H1 (cell line): ENCODE data around the gene ZYG11B. TPM values are rescaled to one million over a fixed set of nuclear protein-coding genes. Genes with fewer than 3 reads are reported as not detected.

ENCODE experiments used
- CTCF ChIA-PET: fragments of 300-600 bp; sonication (Branson Sonifier 250); formaldehyde crosslinking; loops from one replicate; lab custom pipeline; 2021; ENCODE audit not compliant: partially characterized antibody; lab: Charles Lee
- POLR2A ChIA-PET: fragments of 300-600 bp; sonication (Branson Sonifier 250); formaldehyde crosslinking; loops from one replicate; lab custom pipeline; 2021; ENCODE audit warnings: inconsistent platforms; ENCODE audit not compliant: partially characterized antibody; lab: Charles Lee
- DNase-seq, 2 experiments: peaks; one replicate each; pipeline versions ENCODE4 v3.0.0 to v3.0.0-alpha.2; 2010 to 2022; ENCODE audit warnings: low spot score in 2 of 2, low read depth in 1 of 2, mixed read lengths in 1 of 2
- FAIRE-seq: peaks from 2 replicates; lab custom pipeline; 2011; peaks lifted over from hg19 to GRCh38; lab: Jason Lieb, UNC
- H2AFZ ChIP-seq: 2 replicates; pipeline ENCODE4 v1.8.1; 2012; ENCODE audit warnings: low read length, inconsistent platforms
- H2AK5ac ChIP-seq: 2 replicates; pipeline ENCODE4 v1.6.1; 2013; ENCODE audit warnings: low read depth, low read length
- H2BK120ac ChIP-seq: replicated peaks from 2 replicates; pipeline ENCODE3; 2013; ENCODE audit warnings: low read depth, low read length, inconsistent platforms
- H2BK12ac ChIP-seq: 2 replicates; pipeline ENCODE4 v1.6.1; 2013; ENCODE audit warnings: low read depth, low read length
- H2BK15ac ChIP-seq: 2 replicates; pipeline ENCODE4 v1.6.1; 2013; ENCODE audit warnings: low read length
- H2BK20ac ChIP-seq: 2 replicates; pipeline ENCODE4 v1.6.1; 2013; ENCODE audit warnings: low read length
- H2BK5ac ChIP-seq: 2 replicates; pipeline ENCODE4 v1.6.1; 2013; ENCODE audit warnings: low read depth, low read length
- H3K14ac ChIP-seq: 2 replicates; pipeline ENCODE4 v1.6.1; 2013; ENCODE audit warnings: inconsistent platforms; ENCODE audit not compliant: insufficient read length
- H3K18ac ChIP-seq: 2 replicates; pipeline ENCODE4 v1.6.1; 2013; ENCODE audit warnings: low read length; ENCODE audit errors: extremely low read depth
- H3K23ac ChIP-seq: 2 replicates; pipeline ENCODE4 v1.6.1; 2013; ENCODE audit warnings: inconsistent platforms; ENCODE audit not compliant: insufficient read length
- H3K23me2 ChIP-seq: 2 replicates; pipeline ENCODE4 v1.6.1; 2013; ENCODE audit warnings: low read depth, low read length
- H3K27ac ChIP-seq: 2 replicates; pipeline ENCODE4 v1.6.1; 2011; ENCODE audit warnings: low read depth, low read length, inconsistent platforms
- H3K27me3 ChIP-seq, 4 experiments: replicated peaks in 1 of 4; 1 replicate in 1 of 4; 2 replicates in 3 of 4; pipeline versions ENCODE4 v1.6.1 to v1.8.1; 2011 to 2013; ENCODE audit warnings: low read length in 3 of 4, mild to moderate bottlenecking in 3 of 4, inconsistent platforms in 2 of 4, mixed read lengths in 2 of 4, moderate library complexity in 1 of 4; ENCODE audit not compliant: control insufficient read depth in 3 of 4, insufficient read depth in 3 of 4; ENCODE audit errors: extremely low read depth in 1 of 4
- H3K36me3 ChIP-seq, 4 experiments: 2 replicates each; pipeline versions ENCODE4 v1.6.1 to v1.8.1; 2011 to 2013; ENCODE audit warnings: mild to moderate bottlenecking in 4 of 4, low read length in 3 of 4, moderate library complexity in 2 of 4, control low read depth in 1 of 4, inconsistent platforms in 1 of 4; ENCODE audit not compliant: insufficient read depth in 4 of 4, control insufficient read depth in 2 of 4
- H3K4ac ChIP-seq: replicated peaks from 2 replicates; pipeline ENCODE3; 2013; ENCODE audit warnings: low read length, low read depth, mixed read lengths, inconsistent platforms; ENCODE audit not compliant: insufficient read length
- H3K4me1 ChIP-seq, 4 experiments: replicated peaks in 1 of 4; 1 replicate in 1 of 4; 2 replicates in 3 of 4; pipeline versions ENCODE4 v1.6.1 to v1.8.1; 2011 to 2013; ENCODE audit warnings: low read length in 3 of 4, inconsistent platforms in 2 of 4, mixed read lengths in 1 of 4; ENCODE audit not compliant: insufficient read depth in 4 of 4, control insufficient read depth in 3 of 4
- H3K4me2 ChIP-seq, 2 experiments: 2 replicates each; pipeline versions ENCODE4 v1.6.1 to v1.8.1; 2011 to 2013; ENCODE audit warnings: low read depth in 2 of 2, low read length in 2 of 2, control low read depth in 1 of 2, inconsistent platforms in 1 of 2, mild to moderate bottlenecking in 1 of 2; ENCODE audit not compliant: insufficient read depth in 1 of 2
- H3K4me3 ChIP-seq, 4 experiments: fragments of 200-600, 300-600 bp in 1 of 4; sonication (generic), shearing (Covaris generic), sonication (Bioruptor Twin) in 1 of 4; 2 replicates each; pipeline versions ENCODE4 v1.5.1 to v1.8.1; 2011 to 2016; ENCODE audit warnings: low read length in 4 of 4, low read depth in 3 of 4, control low read depth in 2 of 4, inconsistent platforms in 2 of 4, mild to moderate bottlenecking in 2 of 4, mixed read lengths in 1 of 4, moderate library complexity in 1 of 4; ENCODE audit not compliant: insufficient read depth in 2 of 4; ENCODE audit errors: extremely low read depth in 1 of 4
- H3K56ac ChIP-seq: replicated peaks from 2 replicates; pipeline ENCODE3; 2013; ENCODE audit warnings: low read depth, mild to moderate bottlenecking, mixed read lengths, low read length, inconsistent platforms; ENCODE audit not compliant: insufficient read length
- H3K79me1 ChIP-seq: 2 replicates; pipeline ENCODE4 v1.6.1; 2013; ENCODE audit warnings: low read depth, low read length, control low read depth
- H3K79me2 ChIP-seq, 2 experiments: 2 replicates each; pipeline versions ENCODE4 v1.6.1 to v1.8.1; 2012 to 2013; ENCODE audit warnings: low read length in 2 of 2, mild to moderate bottlenecking in 2 of 2, inconsistent platforms in 1 of 2; ENCODE audit not compliant: insufficient read depth in 2 of 2, control insufficient read depth in 1 of 2
- H3K9ac ChIP-seq, 4 experiments: replicated peaks in 1 of 4; 1 replicate in 1 of 4; 2 replicates in 3 of 4; pipeline versions ENCODE4 v1.6.1 to v1.8.1; 2011 to 2013; ENCODE audit warnings: low read depth in 3 of 4, low read length in 3 of 4, control low read depth in 2 of 4, mild to moderate bottlenecking in 2 of 4, moderate library complexity in 2 of 4, inconsistent platforms in 1 of 4; ENCODE audit errors: extremely low read depth in 1 of 4
- H3K9me3 ChIP-seq, 2 experiments: 2 replicates each; pipeline versions ENCODE4 v1.6.1 to v1.8.1; 2012 to 2013; ENCODE audit warnings: mild to moderate bottlenecking in 2 of 2, moderate library complexity in 2 of 2, control low read depth in 1 of 2, inconsistent platforms in 1 of 2, low read depth in 1 of 2, low read length in 1 of 2, mixed read lengths in 1 of 2; ENCODE audit not compliant: insufficient read depth in 2 of 2
- H4K20me1 ChIP-seq, 2 experiments: replicated peaks in 1 of 2; 2 replicates each; pipeline versions ENCODE3 to v1.8.1; 2011 to 2013; ENCODE audit warnings: inconsistent platforms in 2 of 2, low read length in 2 of 2, mild to moderate bottlenecking in 1 of 2; ENCODE audit not compliant: insufficient read depth in 2 of 2, control insufficient read depth in 1 of 2
- H4K5ac ChIP-seq: 2 replicates; pipeline ENCODE4 v1.6.1; 2013; ENCODE audit warnings: low read length, low read depth, mixed read lengths, inconsistent platforms; ENCODE audit not compliant: insufficient read length
- H4K8ac ChIP-seq: 2 replicates; pipeline ENCODE4 v1.8.0; 2013; ENCODE audit warnings: mild to moderate bottlenecking, moderate library complexity, low read length, inconsistent platforms; ENCODE audit not compliant: insufficient read depth; ENCODE audit errors: extremely low read depth
- H4K91ac ChIP-seq: replicated peaks from 2 replicates; pipeline ENCODE3; 2013; ENCODE audit warnings: low read length, mixed read lengths, inconsistent platforms; ENCODE audit not compliant: insufficient read length
- HDAC6 ChIP-seq: IDR thresholded peaks from one replicate; pipeline ENCODE4 v1.7.1; 2012; ENCODE audit warnings: low read depth, mild to moderate bottlenecking, inconsistent platforms, low read length, moderate library complexity
- JUN ChIP-seq: IDR thresholded peaks from 2 replicates; pipeline ENCODE4 v1.6.1; 2011; ENCODE audit warnings: low read depth, mild to moderate bottlenecking, improper control_type of control experiment, low read length
- SRF ChIP-seq: IDR thresholded peaks from 2 replicates; pipeline ENCODE4 v1.6.1; 2011; ENCODE audit warnings: mild to moderate bottlenecking, low read depth, low read length, moderate library complexity
- TAF1 ChIP-seq: IDR thresholded peaks from 2 replicates; pipeline ENCODE4 v1.6.1; 2011; ENCODE audit warnings: mild to moderate bottlenecking, low read depth, low read length
- WGBS, 2 experiments: shearing (Covaris generic) in 1 of 2; methylation state at CpG; one replicate each; pipeline versions ENCODE4 v1.1.6 to v1.1.7; 2013 to 2015; ENCODE audit warnings: low lambda C conversion rate in 2 of 2, mixed read lengths in 2 of 2, inconsistent platforms in 1 of 2, low coverage in 1 of 2, missing lambda C conversion rate in 1 of 2; ENCODE audit not compliant: insufficient replicate concordance in 2 of 2, insufficient coverage in 1 of 2, insufficient read length in 1 of 2; ENCODE audit errors: extremely low coverage in 1 of 2, missing lambda C conversion rate in 1 of 2; 5-methylcytosine and 5-hydroxymethylcytosine counted together
- polyA plus RNA-seq, 7 experiments: library from polyadenylated mRNA; depleted of rRNA in 3 of 7; stranded (reverse) in 5 of 7; unstranded in 2 of 7; fragments of >200 nt in 5 of 7; fragments of 200-250 nt in 2 of 7; gene quantifications; 1 replicate in 5 of 7; 2 replicates in 1 of 7; 4 replicates in 1 of 7; pipeline versions ENCODE4 v1.2.1 to v1.2.3, GENCODE V29; 2011 to 2013; ENCODE audit warnings: missing spikeins in 2 of 7, mixed read lengths in 2 of 7
- total RNA-seq: library from RNA; stranded (reverse); fragmentation: NEBNext Ultra II Directional; extraction: Animal tissue kit (Norgen Biotek cat#: 25700); gene quantifications from 2 replicates; pipeline ENCODE4 v1.2.1, GENCODE V29; 2021

Gene ZYG11B
- total and polyA plus RNA-seq, 2 of the 8 experiments (the other 6 are each of a cell fraction or from before 2014, with no cell fraction given): 4.4 to 20.9 TPM

DNA sequence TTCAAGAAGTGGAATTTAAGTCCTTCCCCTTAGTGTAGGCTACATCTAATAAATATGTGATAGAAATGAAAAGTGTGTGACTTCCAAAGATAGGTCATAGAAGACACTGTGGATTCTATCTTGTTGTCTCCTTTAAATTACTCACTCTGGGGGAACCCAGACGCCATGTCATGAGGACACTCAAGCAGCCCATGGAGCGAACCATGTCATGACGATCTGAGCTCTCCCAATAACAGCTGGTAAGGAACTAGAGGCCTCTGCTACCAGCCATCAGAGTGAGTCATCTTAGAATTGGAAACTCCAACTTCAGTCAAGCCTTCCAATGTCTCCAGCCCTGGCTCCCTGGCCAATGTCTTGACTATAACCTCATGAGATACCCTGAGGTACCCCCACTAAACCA, 34.4 kb upstream of the ZYG11B start:
- ChIA-PET POLR2A (interaction anchor here (1.1 to 1.4 kb wide), 2 partner anchors 11 to 288 kb away, joined by 3 read pairs; no protein-coding TSS in a partner anchor), CTCF (interaction anchor here (0.6 kb wide), 4 partner anchors 36 to 603 kb away, joined by 3 read pairs; no protein-coding TSS in a partner anchor)
- Histone ChIP-seq H3K14ac (no peak overlapping the region), H4K5ac (no peak overlapping the region), H3K4me2 (no peak overlapping the region), H3K18ac (no peak overlapping the region), H3K56ac (no peak overlapping the region), H3K27me3 (no peaks in the 10 kb centered on the region), H2BK20ac (no peak overlapping the region), H2AK5ac (no peak overlapping the region), H3K79me1 (peaks cover 14% of the 10 kb centered on the region; the same call in 1 of the 2 replicates), H3K4me1 (peaks cover 0 to 3% (median 0%) of the 10 kb centered on the region in 4 experiments; a peak in 1 of 7 replicates), H4K91ac (no peak overlapping the region), H4K20me1 (peaks cover 5 to 15% of the 10 kb centered on the region in 2 experiments), H3K9me3 (no peaks in the 10 kb centered on the region), H3K27ac (no peak overlapping the region), H3K23ac (no peak overlapping the region), H3K23me2 (no peaks in the 10 kb centered on the region), H3K79me2 (peaks cover 11 to 44% of the 10 kb centered on the region in 2 experiments), H3K36me3 (peaks cover 10 to 59% (median 30%) of the 10 kb centered on the region in 4 experiments; a peak in 7 of 8 replicates), H2BK120ac (no peak overlapping the region), H2BK12ac (no peak overlapping the region), H2BK15ac (no peak overlapping the region), H4K8ac (no peak overlapping the region), H2BK5ac (no peak overlapping the region), H3K4me3 (no peak overlapping the region), H3K9ac (no peak overlapping the region), H3K4ac (no peak overlapping the region), H2AFZ (no peak overlapping the region)
- 100% methylated on average over 3 of the region's 3 CpGs; no CpG with 5 or more reads in 1 of the 2 experiments for WGBS, 2 experiments
- no peak for FAIRE-seq
- DNase-seq: no peak
- no peak for TF ChIP-seq HDAC6
- no peak for TF ChIP-seq JUN
- TF ChIP-seq TAF1: no peak
- TF ChIP-seq SRF: no peak
